Prostate gland (tissue), 2 donors: Measurements from ENCODE around the gene SULF2. TPM values are rescaled to one million over a fixed set of nuclear protein-coding genes. Genes with fewer than 3 reads are reported as not detected.

ENCODE experiments used
- DNase-seq: peaks from one replicate; pipeline ENCODE4 v3.0.0-alpha.2; 2019; ENCODE audit warnings: low spot score
- H3K27ac ChIP-seq, 2 donors: fragments of 200-600 bp; sonication (generic); 2 replicates each; pipeline ENCODE4 v1.5.1; 2017 to 2019
- H3K27me3 ChIP-seq: fragments of 200-600 bp; sonication (generic); replicated peaks from 2 replicates; pipeline ENCODE4 v1.5.1; 2019; ENCODE audit not compliant: insufficient read depth
- H3K36me3 ChIP-seq, 2 donors: fragments of 200-600 bp; sonication (generic); 1 replicate in 1 of 2; 2 replicates in 1 of 2; pipeline versions ENCODE4 v1.5.1 to v1.8.1; 2017 to 2019
- H3K4me1 ChIP-seq: fragments of 200-600 bp; sonication (generic); replicated peaks from 2 replicates; pipeline ENCODE4 v1.5.1; 2019
- H3K4me3 ChIP-seq, 2 donors: fragments of 200-600 bp; sonication (generic); 2 replicates each; pipeline ENCODE4 v1.5.1; 2017 to 2019
- H3K9me3 ChIP-seq: fragments of 200-600 bp; sonication (generic); 2 replicates; pipeline ENCODE4 v1.5.1; 2017
- POLR2A ChIP-seq: fragments of 450-650 bp; IDR thresholded peaks from one replicate; pipeline ENCODE4 v1.6.1; 2016; ENCODE audit warnings: antibody characterized with exemption, mild to moderate bottlenecking
- POLR2AphosphoS5 ChIP-seq: sonication (generic); formaldehyde crosslinking; IDR thresholded peaks from one replicate; pipeline ENCODE4 v1.6.1; 2017; ENCODE audit warnings: antibody characterized with exemption
- WGBS: methylation state at CpG from one replicate; pipeline ENCODE4 v1.1.5; 2018; 5-methylcytosine and 5-hydroxymethylcytosine counted together
- intact Hi-C: fragments of 100-400 bp; cut with DNase I; formaldehyde crosslinking; loops from one replicate; pipeline ENCODE4 v1.14.2; 2022
- total RNA-seq, 2 donors: library from RNA; depleted of rRNA; stranded (reverse); fragments of >200 nt; gene quantifications; one replicate each; pipeline ENCODE4 v1.1.0, GENCODE V29; 2016
- TF ChIP-seq, protein P1 (sequence below), 4 experiments: fragments of 200-600 bp in 2 of 4; fragments of 450-650 bp in 2 of 4; sonication (generic) in 2 of 4; IDR thresholded peaks; 1 replicate in 3 of 4; 2 replicates in 1 of 4; pipeline ENCODE4 v1.5.1; 2016 to 2019; ENCODE audit warnings: antibody characterized with exemption in 4 of 4, mild to moderate bottlenecking in 2 of 4, moderate library complexity in 2 of 4

The SULF2 gene
- total RNA-seq, 2 donors from 2014 or later = 43.6 to 82.0 TPM

DNA sequence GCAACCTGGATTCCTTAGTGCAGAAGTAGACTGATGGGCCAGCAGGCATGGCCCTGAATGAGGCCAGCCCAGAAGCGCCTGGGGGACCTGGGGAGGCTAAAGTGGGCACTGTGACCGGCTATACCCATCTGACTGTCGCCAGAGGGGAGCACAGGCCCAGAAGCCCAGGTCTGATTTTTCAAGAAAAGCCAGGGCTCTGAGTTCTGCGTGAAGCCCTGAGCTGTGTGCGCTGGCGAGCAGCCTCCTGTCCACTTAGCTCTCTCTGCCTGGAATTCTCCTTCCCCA lies 111.7 kb downstream of the SULF2 start:
- no peak for DNase-seq
- no peak overlapping the region for H3K4me3 ChIP-seq
- no peaks in the 10 kb centered on the region for H3K4me1 ChIP-seq
- TF ChIP-seq POLR2A (no peak), POLR2AphosphoS5 (no peak)
- TF ChIP-seq, protein P1, sequence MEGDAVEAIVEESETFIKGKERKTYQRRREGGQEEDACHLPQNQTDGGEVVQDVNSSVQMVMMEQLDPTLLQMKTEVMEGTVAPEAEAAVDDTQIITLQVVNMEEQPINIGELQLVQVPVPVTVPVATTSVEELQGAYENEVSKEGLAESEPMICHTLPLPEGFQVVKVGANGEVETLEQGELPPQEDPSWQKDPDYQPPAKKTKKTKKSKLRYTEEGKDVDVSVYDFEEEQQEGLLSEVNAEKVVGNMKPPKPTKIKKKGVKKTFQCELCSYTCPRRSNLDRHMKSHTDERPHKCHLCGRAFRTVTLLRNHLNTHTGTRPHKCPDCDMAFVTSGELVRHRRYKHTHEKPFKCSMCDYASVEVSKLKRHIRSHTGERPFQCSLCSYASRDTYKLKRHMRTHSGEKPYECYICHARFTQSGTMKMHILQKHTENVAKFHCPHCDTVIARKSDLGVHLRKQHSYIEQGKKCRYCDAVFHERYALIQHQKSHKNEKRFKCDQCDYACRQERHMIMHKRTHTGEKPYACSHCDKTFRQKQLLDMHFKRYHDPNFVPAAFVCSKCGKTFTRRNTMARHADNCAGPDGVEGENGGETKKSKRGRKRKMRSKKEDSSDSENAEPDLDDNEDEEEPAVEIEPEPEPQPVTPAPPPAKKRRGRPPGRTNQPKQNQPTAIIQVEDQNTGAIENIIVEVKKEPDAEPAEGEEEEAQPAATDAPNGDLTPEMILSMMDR (IDR thresholded peaks at IDR 0.05) = no peak
- no peaks in the 10 kb centered on the region for H3K9me3 ChIP-seq
- H3K36me3 ChIP-seq = no peaks in the 10 kb centered on the region
- no peaks in the 10 kb centered on the region for H3K27me3 ChIP-seq
- intact Hi-C loops = loop anchor here (10.0 kb wide), 3 partner anchors 501 to 701 kb away; no protein-coding TSS in a partner anchor
- no peak overlapping the region for H3K27ac ChIP-seq
- 98% methylated on average over 6 of the region's 6 CpGs for WGBS

DNA sequence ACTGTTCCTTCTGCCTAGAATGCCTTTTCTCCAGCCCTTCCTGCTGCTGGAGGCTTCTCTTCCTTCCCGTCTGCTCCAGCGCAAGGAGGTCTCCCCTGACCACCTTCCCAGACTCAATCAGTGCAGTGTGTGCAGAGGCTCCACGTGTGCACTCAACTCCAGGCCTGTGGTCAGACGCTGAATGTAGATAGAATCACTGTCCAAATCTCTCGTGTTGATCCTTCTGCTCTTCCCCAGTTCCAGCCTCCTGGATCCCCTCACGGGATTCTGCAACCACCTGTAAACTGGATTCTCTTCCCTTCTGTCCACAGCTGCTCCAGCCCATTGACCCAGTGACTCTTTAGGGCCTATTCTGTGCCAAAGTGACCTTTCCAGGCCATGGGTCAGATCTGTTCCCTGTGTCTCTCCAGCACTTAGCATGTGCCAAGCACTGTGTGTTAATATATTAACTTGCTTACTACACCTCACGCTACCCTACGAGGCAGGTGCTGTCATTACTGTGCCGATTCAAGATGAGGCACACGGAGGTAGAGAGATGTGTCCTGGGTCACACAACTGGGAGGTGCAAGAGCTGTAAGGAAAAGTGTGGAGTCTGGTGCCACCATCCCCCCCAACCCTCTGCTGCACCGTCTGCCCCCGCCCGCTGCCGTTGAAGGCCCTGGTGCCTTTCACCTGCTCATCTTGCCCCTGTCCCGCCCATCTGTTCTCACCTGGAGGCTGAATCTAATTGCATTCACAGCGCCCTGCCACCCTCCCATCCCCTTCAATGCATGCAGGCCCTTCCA lies 112.2 kb downstream of the SULF2 start:
- intact Hi-C loops = loop anchor here (10.0 kb wide), 3 partner anchors 502 to 702 kb away; no protein-coding TSS in a partner anchor
- 92% methylated on average over 16 of the region's 16 CpGs for WGBS

DNA sequence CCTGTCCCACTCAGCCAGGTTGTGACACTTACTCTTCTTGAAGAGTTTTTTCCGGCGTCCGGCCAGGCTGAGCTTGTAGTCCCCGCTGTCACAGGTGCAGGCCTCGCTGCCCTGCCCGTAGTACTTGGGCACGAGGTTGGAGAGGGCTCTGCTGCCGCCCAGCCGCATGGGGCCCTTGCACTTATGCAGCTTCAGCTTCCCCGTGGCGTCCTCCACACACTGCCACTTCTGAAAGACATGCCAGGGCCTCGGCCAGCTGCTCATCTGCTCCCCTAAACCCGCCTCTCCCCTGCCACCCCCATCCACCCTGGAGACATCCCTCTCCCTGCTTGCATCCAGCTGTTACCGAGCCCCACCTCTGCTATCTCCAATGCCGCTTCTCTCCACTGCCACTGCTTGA lies 113.1 kb downstream of the SULF2 start:
- no peak for TF ChIP-seq POLR2A
- Histone ChIP-seq H3K9me3 (no peaks in the 10 kb centered on the region), H3K36me3 (no peaks in the 10 kb centered on the region), H3K4me1 (no peaks in the 10 kb centered on the region), H3K4me3 (no peak overlapping the region), H3K27ac (no peak overlapping the region), H3K27me3 (no peaks in the 10 kb centered on the region)
- intact Hi-C loops = loop anchor here (10.0 kb wide), 3 partner anchors 503 to 703 kb away; no protein-coding TSS in a partner anchor
- no peak for DNase-seq
- 85% methylated on average over 15 of the region's 15 CpGs for WGBS

More for the DNA sequence above, 112.2 kb downstream of the SULF2 start:
- Histone ChIP-seq H3K9me3 (no peaks in the 10 kb centered on the region), H3K27ac (no peak overlapping the region), H3K4me1 (no peaks in the 10 kb centered on the region), H3K36me3 (no peaks in the 10 kb centered on the region), H3K4me3 (no peak overlapping the region), H3K27me3 (no peaks in the 10 kb centered on the region)
- DNase-seq = no peak
- TF ChIP-seq POLR2AphosphoS5 (no peak), POLR2A (no peak)
- TF ChIP-seq, protein P1 (IDR thresholded peaks at IDR 0.05) = no peak

DNA sequence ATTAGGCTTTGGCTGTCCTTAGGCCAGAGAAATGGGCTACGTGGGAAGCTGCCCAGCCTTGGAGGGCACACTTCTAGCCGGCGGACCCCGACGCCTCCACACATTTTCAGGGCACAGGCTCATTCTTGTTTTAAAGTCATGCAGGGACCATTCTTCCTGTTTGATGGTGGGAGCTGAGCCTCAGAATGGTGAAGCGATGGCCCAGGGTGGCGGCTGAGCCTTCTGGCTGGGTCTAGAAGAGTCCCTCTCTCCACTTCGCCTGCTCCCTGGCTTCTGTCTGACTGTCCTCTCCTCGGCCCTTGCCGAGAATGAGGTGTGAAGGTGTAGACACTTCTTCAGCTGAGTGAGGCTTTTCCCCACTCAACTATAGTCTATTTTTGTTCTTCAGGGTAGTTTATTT lies 114.4 kb downstream of the SULF2 start:
- Histone ChIP-seq H3K4me3 (no peak overlapping the region), H3K4me1 (no peaks in the 10 kb centered on the region), H3K27ac (no peak overlapping the region), H3K27me3 (no peaks in the 10 kb centered on the region), H3K9me3 (no peaks in the 10 kb centered on the region), H3K36me3 (no peaks in the 10 kb centered on the region)
- DNase-seq = no peak
- WGBS = 94% methylated on average over 10 of the region's 10 CpGs
- TF ChIP-seq POLR2A = no peak
- TF ChIP-seq, protein P1 (IDR thresholded peaks at IDR 0.05) = no peak
- TF ChIP-seq POLR2AphosphoS5 = no peak
- intact Hi-C loops = loop anchor here (10.0 kb wide), 3 partner anchors 504 to 704 kb away; no protein-coding TSS in a partner anchor

DNA sequence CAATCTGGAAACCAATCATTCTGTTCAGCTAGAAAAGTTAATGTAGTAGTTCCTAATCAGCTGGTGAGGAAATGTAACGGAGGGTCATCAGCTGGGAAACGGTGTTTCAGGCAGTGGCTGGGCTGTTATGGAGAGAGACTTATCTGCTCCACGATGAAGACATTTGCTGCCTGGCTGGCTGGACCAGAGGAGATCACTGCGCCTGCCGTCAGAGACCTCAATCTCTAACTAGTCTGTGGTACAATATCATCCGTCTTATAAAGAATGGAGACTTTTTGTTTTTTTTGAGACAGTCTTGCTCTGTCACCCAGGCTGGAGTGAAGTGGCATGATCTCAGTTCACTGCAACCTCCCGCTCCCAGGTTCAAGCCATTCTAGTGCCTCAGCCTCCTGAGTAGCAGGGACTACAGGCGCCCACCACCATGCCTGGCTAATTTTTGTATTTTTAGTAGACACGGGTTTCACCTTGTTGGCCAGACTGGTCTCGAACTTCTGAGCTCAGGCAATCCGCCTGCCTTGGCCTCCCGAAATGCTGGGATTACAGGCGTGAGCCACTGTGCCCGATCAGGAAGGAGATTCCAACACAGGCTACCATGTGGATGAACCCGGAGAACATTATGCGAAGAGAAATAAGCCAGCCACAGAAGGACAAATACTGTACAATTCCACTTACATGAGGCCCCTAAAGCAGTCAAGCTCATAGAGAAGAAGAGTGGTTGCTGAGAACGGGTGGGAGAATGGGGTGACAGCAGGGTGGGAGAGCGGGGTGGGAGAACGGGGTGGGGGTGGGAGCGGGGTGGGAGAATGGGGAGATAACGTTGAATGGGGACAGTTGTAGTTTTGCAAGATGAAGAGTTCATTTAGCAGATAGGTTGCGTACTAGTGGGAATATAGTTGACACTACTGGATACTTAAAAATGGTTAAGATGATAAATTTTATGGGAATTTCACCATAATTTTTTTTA lies 115.1 kb downstream of the SULF2 start:
- no peak overlapping the region for H3K4me3 ChIP-seq
- H3K27me3 ChIP-seq = no peaks in the 10 kb centered on the region
- intact Hi-C loops = loop anchor here (10.0 kb wide), 3 partner anchors 505 to 705 kb away; no protein-coding TSS in a partner anchor
- TF ChIP-seq, protein P1 (IDR thresholded peaks at IDR 0.05) = no peak
- TF ChIP-seq POLR2A (no peak), POLR2AphosphoS5 (no peak)
- H3K4me1 ChIP-seq = no peaks in the 10 kb centered on the region
- no peak overlapping the region for H3K27ac ChIP-seq
- H3K9me3 ChIP-seq = no peaks in the 10 kb centered on the region
- no peaks in the 10 kb centered on the region for H3K36me3 ChIP-seq
- DNase-seq = no peak
- 94% methylated on average over 22 of the region's 22 CpGs for WGBS
